Left lung (tissue), 10 donors: ENCODE data around the gene MC3R. TPM values are rescaled to one million over a fixed set of nuclear protein-coding genes. Genes with fewer than 3 reads are reported as not detected.
"Not testable (repeated sequence)": the region's sequence is repeated elsewhere in the genome, so short reads cannot be mapped to it uniquely, and the experiment has no call there.

Experiments
- ATAC-seq: fragments of 200-7000 bp; cut with Tn5 transposase; one replicate; pipeline ENCODE4 v1.9.1; 2020; ENCODE audit warnings: moderate library complexity
- DNase-seq, 4 donors: peaks; one replicate each; pipeline ENCODE4 v3.0.0-alpha.2; 2013 to 2020
- H3K27ac ChIP-seq, 2 donors: fragments of 200-600 bp; sonication (generic) in 1 of 2; one replicate each; pipeline versions ENCODE4 v1.5.0 to v1.8.0; 2020 to 2021
- H3K27me3 ChIP-seq, 2 donors: fragments of 200-600 bp; sonication (generic) in 1 of 2; one replicate each; pipeline versions ENCODE4 v1.5.0 to v1.8.0; 2020 to 2021
- H3K36me3 ChIP-seq, 2 donors: fragments of 200-600 bp; sonication (generic) in 1 of 2; one replicate each; pipeline versions ENCODE4 v1.5.0 to v1.8.0; 2020 to 2021
- H3K4me1 ChIP-seq, 2 donors: fragments of 200-600 bp; one replicate each; pipeline ENCODE4 v1.8.0; 2021
- H3K4me3 ChIP-seq, 2 donors: fragments of 200-600 bp; sonication (generic) in 1 of 2; one replicate each; pipeline versions ENCODE4 v1.5.0 to v1.8.0; 2020 to 2021; ENCODE audit warnings: mild to moderate bottlenecking in 1 of 2
- H3K9me3 ChIP-seq, 2 donors: fragments of 200-600 bp; sonication (generic) in 1 of 2; one replicate each; pipeline versions ENCODE4 v1.5.0 to v1.8.0; 2020 to 2021
- intact Hi-C, 2 donors: fragments of 100-400 bp; cut with DNase I; formaldehyde crosslinking; loops; one replicate each; pipeline versions ENCODE4 v1.11.2 to v1.14.2; 2022
- polyA plus RNA-seq, 6 donors: library from polyadenylated mRNA; unstranded; fragments of 120-200 nt; gene quantifications; one replicate each; pipeline ENCODE4 v1.2.1, GENCODE V29; 2013; ENCODE audit not compliant: insufficient read length in 6 of 6
- total RNA-seq, 2 donors: library from RNA; stranded (reverse); fragmentation: NEBNext Ultra II Directional; extraction: Animal tissue kit (Norgen Biotek cat#: 25700); gene quantifications; one replicate each; pipeline ENCODE4 v1.2.1, GENCODE V29; 2021
- TF ChIP-seq, protein P1 (sequence below), 2 donors: fragments of 200-600 bp; sonication (generic) in 1 of 2; IDR thresholded peaks; one replicate each; pipeline versions ENCODE4 v1.5.0 to v1.8.0; 2021; ENCODE audit warnings: antibody characterized with exemption in 2 of 2
- donor health status: DM: no; HTN: yes; CAD: no.
- donor health status: DM: no; HTN: no; CAD: no.

The MC3R gene
- total and polyA plus RNA-seq, 8 donors = not detected

GRCh38 chr20:56215115-56215514 lies 33.4 kb upstream of the MC3R start:
- TF ChIP-seq, protein P1, sequence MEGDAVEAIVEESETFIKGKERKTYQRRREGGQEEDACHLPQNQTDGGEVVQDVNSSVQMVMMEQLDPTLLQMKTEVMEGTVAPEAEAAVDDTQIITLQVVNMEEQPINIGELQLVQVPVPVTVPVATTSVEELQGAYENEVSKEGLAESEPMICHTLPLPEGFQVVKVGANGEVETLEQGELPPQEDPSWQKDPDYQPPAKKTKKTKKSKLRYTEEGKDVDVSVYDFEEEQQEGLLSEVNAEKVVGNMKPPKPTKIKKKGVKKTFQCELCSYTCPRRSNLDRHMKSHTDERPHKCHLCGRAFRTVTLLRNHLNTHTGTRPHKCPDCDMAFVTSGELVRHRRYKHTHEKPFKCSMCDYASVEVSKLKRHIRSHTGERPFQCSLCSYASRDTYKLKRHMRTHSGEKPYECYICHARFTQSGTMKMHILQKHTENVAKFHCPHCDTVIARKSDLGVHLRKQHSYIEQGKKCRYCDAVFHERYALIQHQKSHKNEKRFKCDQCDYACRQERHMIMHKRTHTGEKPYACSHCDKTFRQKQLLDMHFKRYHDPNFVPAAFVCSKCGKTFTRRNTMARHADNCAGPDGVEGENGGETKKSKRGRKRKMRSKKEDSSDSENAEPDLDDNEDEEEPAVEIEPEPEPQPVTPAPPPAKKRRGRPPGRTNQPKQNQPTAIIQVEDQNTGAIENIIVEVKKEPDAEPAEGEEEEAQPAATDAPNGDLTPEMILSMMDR (IDR thresholded peaks at IDR 0.05) = no peak
- peaks cover 0 to 7% of the 10 kb centered on the region in 2 donors for H3K9me3 ChIP-seq
- H3K4me1 ChIP-seq = no peaks in the 10 kb centered on the region
- intact Hi-C loops = no loop called here
- no peak overlapping the region for H3K4me3 ChIP-seq
- no peak for DNase-seq
- H3K36me3 ChIP-seq = no peaks in the 10 kb centered on the region
- ATAC-seq = no peak
- H3K27ac ChIP-seq = no peak overlapping the region
- H3K27me3 ChIP-seq = peaks cover 0 to 12% of the 10 kb centered on the region in 2 donors

DNA sequence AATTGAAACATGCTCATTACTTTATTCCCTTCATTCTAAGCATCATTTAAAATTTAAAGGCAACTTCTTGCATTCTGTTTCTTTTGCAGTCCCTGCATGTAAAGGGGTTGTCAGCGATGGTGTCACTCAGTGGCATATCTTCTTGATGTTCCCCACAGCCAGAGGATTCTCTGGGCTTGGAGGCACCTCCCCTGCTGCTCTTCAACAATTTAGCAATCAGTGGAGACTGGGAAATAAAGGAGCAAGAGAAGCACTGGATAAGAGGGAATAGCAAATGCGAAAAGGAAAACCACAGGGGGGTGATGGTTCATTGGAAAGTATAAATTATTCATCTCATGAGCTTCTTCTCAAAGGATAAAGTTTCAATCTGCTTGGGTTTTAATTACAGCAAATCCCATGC lies 30.7 kb upstream of the MC3R start:
- Histone ChIP-seq H3K4me3 (no peak overlapping the region), H3K36me3 (no peaks in the 10 kb centered on the region), H3K4me1 (no peaks in the 10 kb centered on the region), H3K9me3 (peaks cover 0 to 10% of the 10 kb centered on the region in 2 donors), H3K27me3 (peaks cover 0 to 12% of the 10 kb centered on the region in 2 donors), H3K27ac (no peak overlapping the region)
- DNase-seq (no peak), ATAC-seq (no peak)
- TF ChIP-seq, protein P1 (IDR thresholded peaks at IDR 0.05) = no peak
- intact Hi-C loops = no loop called here

DNA sequence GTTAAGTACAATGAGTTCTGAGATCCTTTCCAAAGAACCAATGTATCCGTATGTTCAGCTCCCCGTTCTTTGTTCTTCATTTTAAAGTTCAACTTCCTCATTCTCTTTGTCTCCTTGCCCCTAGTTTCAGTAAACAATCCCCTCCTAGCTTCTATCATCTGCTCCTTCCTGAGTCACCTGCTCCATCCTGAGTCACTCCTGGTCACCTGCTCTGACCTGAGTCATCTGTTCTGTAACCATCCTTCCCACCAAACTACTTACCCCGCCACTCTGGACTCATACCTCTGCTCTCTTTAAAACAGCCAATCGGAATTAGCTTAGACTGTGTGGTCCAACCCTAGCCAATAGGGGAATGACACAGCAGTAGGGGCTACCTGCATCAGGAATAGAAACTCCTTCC lies 27.3 kb upstream of the MC3R start:
- ATAC-seq, H3K9me3 ChIP-seq, H3K27me3 ChIP-seq, H3K36me3 ChIP-seq, intact Hi-C loops, DNase-seq, H3K4me1 ChIP-seq, H3K27ac ChIP-seq, H3K4me3 ChIP-seq: not testable (repeated sequence)

- no peaks in the 10 kb centered on the region for H3K27me3 ChIP-seq
- H3K36me3 ChIP-seq = no peaks in the 10 kb centered on the region
- peaks cover 0 to 10% of the 10 kb centered on the region in 2 donors for H3K9me3 ChIP-seq
- no peaks in the 10 kb centered on the region for H3K4me1 ChIP-seq
- no peak overlapping the region for H3K4me3 ChIP-seq
- DNase-seq (no peak), ATAC-seq (no peak)
- intact Hi-C loops = no loop called here
- TF ChIP-seq, protein P1 (IDR thresholded peaks at IDR 0.05) = no peak
- H3K27ac ChIP-seq = no peak overlapping the region
These were observed 26.3 kb upstream of the MC3R start for GRCh38 chr20:56222201-56222600.

DNA sequence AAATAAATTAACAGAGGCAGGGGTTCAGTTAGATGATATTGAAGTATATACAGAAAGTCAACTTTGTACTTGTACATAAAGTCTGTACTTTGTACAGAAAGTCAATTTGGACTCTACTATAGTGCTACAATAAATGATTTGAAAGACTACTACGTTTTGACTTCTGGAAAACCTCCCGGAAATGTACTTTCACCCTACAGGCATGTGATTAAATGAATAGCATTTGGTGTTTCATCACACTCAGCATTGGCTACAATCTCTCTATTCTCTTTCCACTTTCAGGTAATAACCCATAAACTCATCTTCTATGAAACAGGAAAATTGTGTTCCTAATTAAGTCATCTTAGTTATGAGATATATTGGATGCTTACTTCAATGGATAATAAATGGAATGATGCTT lies 25.6 kb upstream of the MC3R start:
- H3K27ac ChIP-seq = no peak overlapping the region
- ATAC-seq (no peak), DNase-seq (no peak)
- H3K4me1 ChIP-seq = no peaks in the 10 kb centered on the region
- TF ChIP-seq, protein P1 (IDR thresholded peaks at IDR 0.05) = no peak
- no peak overlapping the region for H3K4me3 ChIP-seq
- H3K27me3 ChIP-seq = no peaks in the 10 kb centered on the region
- no peaks in the 10 kb centered on the region for H3K36me3 ChIP-seq
- intact Hi-C loops = no loop called here
- H3K9me3 ChIP-seq = peaks cover 0 to 10% of the 10 kb centered on the region in 2 donors

DNA sequence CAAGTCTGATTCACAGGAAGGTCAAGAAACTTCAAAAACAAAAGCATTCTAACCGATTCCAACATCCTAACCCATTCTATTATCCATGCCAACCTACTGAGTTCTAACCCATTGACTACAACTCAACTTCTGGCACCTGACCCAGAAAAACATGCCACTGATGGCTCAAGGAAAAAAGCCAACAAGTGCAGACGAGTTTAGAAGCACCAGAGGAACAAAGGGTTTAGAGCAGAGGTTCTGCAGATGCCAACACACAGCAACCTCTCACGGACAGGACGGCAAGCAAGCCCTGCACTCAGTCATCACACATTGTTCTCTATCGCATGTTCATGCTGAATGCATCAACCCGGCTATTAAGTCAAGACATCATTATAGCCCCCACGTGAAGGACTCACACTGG lies 25.2 kb upstream of the MC3R start:
- TF ChIP-seq, protein P1 (IDR thresholded peaks at IDR 0.05) = no peak
- no peak overlapping the region for H3K27ac ChIP-seq
- intact Hi-C loops = no loop called here

More for the DNA sequence above, 25.2 kb upstream of the MC3R start:
- Histone ChIP-seq H3K9me3 (peaks cover 0 to 10% of the 10 kb centered on the region in 2 donors), H3K4me3 (no peak overlapping the region), H3K27me3 (no peaks in the 10 kb centered on the region), H3K4me1 (no peaks in the 10 kb centered on the region), H3K36me3 (no peaks in the 10 kb centered on the region)
- DNase-seq = no peak
- no peak for ATAC-seq
